Astrocyte (in vitro differentiated cells and primary cell): ENCODE data around the gene PASD1. TPM values are rescaled to one million over a fixed set of nuclear protein-coding genes. Genes with fewer than 3 reads are reported as not detected.

ENCODE experiments used
- DNase-seq: peaks from one replicate; pipeline ENCODE4 v3.0.0-alpha.2; 2010; ENCODE audit warnings: low read depth
- FAIRE-seq: peaks from 2 replicates; lab custom pipeline; 2011; peaks lifted over from hg19 to GRCh38; lab: Jason Lieb, UNC
- H2AFZ ChIP-seq: 2 replicates; pipeline ENCODE4 v1.6.0; 2012; ENCODE audit warnings: low read depth, low read length, inconsistent platforms
- H3K27ac ChIP-seq: 2 replicates; pipeline ENCODE4 v1.5.1; 2011; ENCODE audit warnings: low read depth, low read length, inconsistent platforms
- H3K27me3 ChIP-seq: 2 replicates; pipeline ENCODE4 v1.6.0; 2011; ENCODE audit warnings: low read length, inconsistent platforms; ENCODE audit not compliant: insufficient read depth
- H3K36me3 ChIP-seq: 2 replicates; pipeline ENCODE4 v1.5.1; 2011; ENCODE audit warnings: low read length, inconsistent platforms; ENCODE audit not compliant: insufficient read depth
- H3K4me1 ChIP-seq: 2 replicates; pipeline ENCODE4 v1.5.1; 2011; ENCODE audit warnings: low read length, inconsistent platforms; ENCODE audit not compliant: insufficient read depth
- H3K4me2 ChIP-seq: 2 replicates; pipeline ENCODE4 v1.6.0; 2012; ENCODE audit warnings: low read length, inconsistent platforms
- H3K4me3 ChIP-seq: 2 replicates; pipeline ENCODE4 v1.5.1; 2011; ENCODE audit warnings: low read depth, mild to moderate bottlenecking, low read length, inconsistent platforms; ENCODE audit not compliant: insufficient read depth
- H3K79me2 ChIP-seq: 2 replicates; pipeline ENCODE4 v1.6.0; 2012; ENCODE audit warnings: mild to moderate bottlenecking, low read length, inconsistent platforms; ENCODE audit not compliant: insufficient read depth
- H3K9ac ChIP-seq: 2 replicates; pipeline ENCODE4 v1.6.0; 2012; ENCODE audit warnings: mild to moderate bottlenecking, low read length, inconsistent platforms
- H3K9me3 ChIP-seq: 2 replicates; pipeline ENCODE4 v1.5.1; 2012; ENCODE audit warnings: low read depth, mild to moderate bottlenecking, low read length, inconsistent platforms; ENCODE audit not compliant: insufficient read depth
- H4K20me1 ChIP-seq: 2 replicates; pipeline ENCODE4 v1.6.0; 2012; ENCODE audit warnings: low read length, inconsistent platforms; ENCODE audit not compliant: insufficient read depth
- H3K27ac Mint-ChIP-seq: one replicate; pipeline ENCODE4 v1.8.0; 2021; ENCODE audit warnings: mild to moderate bottlenecking, mixed read lengths; ENCODE audit not compliant: unreplicated experiment
- H3K27me3 Mint-ChIP-seq: one replicate; pipeline ENCODE4 v1.8.0; 2021; ENCODE audit warnings: low read depth, mixed read lengths; ENCODE audit not compliant: unreplicated experiment
- H3K36me3 Mint-ChIP-seq: one replicate; pipeline ENCODE4 v1.8.0; 2021; ENCODE audit warnings: low read depth, mixed read lengths; ENCODE audit not compliant: unreplicated experiment
- H3K4me1 Mint-ChIP-seq: one replicate; pipeline ENCODE4 v1.8.0; 2021; ENCODE audit warnings: low read depth, mixed read lengths; ENCODE audit not compliant: unreplicated experiment
- H3K4me3 Mint-ChIP-seq: one replicate; pipeline ENCODE4 v1.8.0; 2021; ENCODE audit warnings: mild to moderate bottlenecking, moderate library complexity, mixed read lengths; ENCODE audit not compliant: unreplicated experiment
- H3K9me3 Mint-ChIP-seq: one replicate; pipeline ENCODE4 v1.8.0; 2021; ENCODE audit warnings: mild to moderate bottlenecking, mixed read lengths; ENCODE audit not compliant: unreplicated experiment
- CTCF ChIP-seq: IDR thresholded peaks from 2 replicates; pipeline ENCODE4 v1.5.1; 2011; ENCODE audit warnings: low read depth, mild to moderate bottlenecking, inconsistent platforms, low read length, moderate library complexity; ENCODE audit not compliant: insufficient read depth
- EZH2 ChIP-seq: IDR thresholded peaks from 2 replicates; pipeline ENCODE4 v1.6.1; 2012; ENCODE audit warnings: mild to moderate bottlenecking, low read length, inconsistent platforms; ENCODE audit not compliant: insufficient read depth
- total RNA-seq: library from RNA; stranded (reverse); gene quantifications from 2 replicates; pipeline ENCODE4 v1.2.1, GENCODE V29; 2021

Gene PASD1
- total RNA-seq, 1 donor from 2014 or later = not detected

GRCh38 chrX:151692825-151693224 is 129.3 kb downstream of the PASD1 start:
- Mint-ChIP-seq H3K4me1 (peaks cover 5% of the 10 kb centered on the region), H3K27me3 (peaks cover 15% of the 10 kb centered on the region), H3K4me3 (no peak overlapping the region), H3K36me3 (no peaks in the 10 kb centered on the region), H3K9me3 (peaks cover 5% of the 10 kb centered on the region), H3K27ac (no peak overlapping the region)
- Histone ChIP-seq H3K27ac (no peak overlapping the region), H3K9me3 (no peaks in the 10 kb centered on the region), H3K36me3 (no peaks in the 10 kb centered on the region), H4K20me1 (no peaks in the 10 kb centered on the region), H3K27me3 (no peaks in the 10 kb centered on the region), H3K9ac (no peak overlapping the region), H3K79me2 (no peaks in the 10 kb centered on the region), H3K4me3 (no peak overlapping the region), H3K4me1 (no peaks in the 10 kb centered on the region), H3K4me2 (no peak overlapping the region), H2AFZ (no peak overlapping the region)
- FAIRE-seq (no peak), DNase-seq (no peak)
- TF ChIP-seq EZH2 (no peak), CTCF (no peak)

DNA sequence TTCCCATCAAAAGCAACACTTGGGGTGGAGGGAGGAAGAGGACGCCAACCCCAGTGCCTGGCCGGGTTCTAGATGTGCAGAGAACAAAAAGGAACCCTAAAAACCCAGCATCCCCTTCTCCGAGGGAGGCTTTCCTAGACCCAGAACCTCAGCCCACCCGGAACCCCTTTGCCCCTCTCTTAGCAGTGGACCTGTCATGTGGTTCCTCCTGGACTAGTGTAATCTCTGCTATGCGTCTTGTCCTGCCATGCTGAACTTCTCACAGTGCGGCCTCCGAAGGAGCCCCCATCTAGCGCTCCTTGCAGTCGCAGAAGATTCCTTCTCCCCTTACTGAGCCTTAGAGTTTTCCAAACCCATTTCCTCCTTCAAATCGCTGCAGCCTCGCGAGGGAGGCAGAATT is 130.6 kb downstream of the PASD1 start:
- Histone ChIP-seq H4K20me1 (no peaks in the 10 kb centered on the region), H3K36me3 (no peaks in the 10 kb centered on the region), H3K4me2 (no peak overlapping the region), H3K4me3 (no peak overlapping the region), H3K9ac (no peak overlapping the region), H3K9me3 (no peaks in the 10 kb centered on the region), H2AFZ (no peak overlapping the region), H3K27me3 (no peaks in the 10 kb centered on the region), H3K4me1 (no peaks in the 10 kb centered on the region), H3K27ac (no peak overlapping the region), H3K79me2 (no peaks in the 10 kb centered on the region)
- no peak for FAIRE-seq
- no peak overlapping the region for H3K27ac Mint-ChIP-seq
- no peaks in the 10 kb centered on the region for H3K36me3 Mint-ChIP-seq
- H3K4me1 Mint-ChIP-seq = peaks cover 5% of the 10 kb centered on the region
- H3K27me3 Mint-ChIP-seq = peaks cover 15% of the 10 kb centered on the region
- TF ChIP-seq CTCF = no peak
- no peak for TF ChIP-seq EZH2
- DNase-seq = no peak
- peak overlapping the region; percentile 70 for H3K4me3 Mint-ChIP-seq
- peaks cover 5% of the 10 kb centered on the region for H3K9me3 Mint-ChIP-seq

DNA sequence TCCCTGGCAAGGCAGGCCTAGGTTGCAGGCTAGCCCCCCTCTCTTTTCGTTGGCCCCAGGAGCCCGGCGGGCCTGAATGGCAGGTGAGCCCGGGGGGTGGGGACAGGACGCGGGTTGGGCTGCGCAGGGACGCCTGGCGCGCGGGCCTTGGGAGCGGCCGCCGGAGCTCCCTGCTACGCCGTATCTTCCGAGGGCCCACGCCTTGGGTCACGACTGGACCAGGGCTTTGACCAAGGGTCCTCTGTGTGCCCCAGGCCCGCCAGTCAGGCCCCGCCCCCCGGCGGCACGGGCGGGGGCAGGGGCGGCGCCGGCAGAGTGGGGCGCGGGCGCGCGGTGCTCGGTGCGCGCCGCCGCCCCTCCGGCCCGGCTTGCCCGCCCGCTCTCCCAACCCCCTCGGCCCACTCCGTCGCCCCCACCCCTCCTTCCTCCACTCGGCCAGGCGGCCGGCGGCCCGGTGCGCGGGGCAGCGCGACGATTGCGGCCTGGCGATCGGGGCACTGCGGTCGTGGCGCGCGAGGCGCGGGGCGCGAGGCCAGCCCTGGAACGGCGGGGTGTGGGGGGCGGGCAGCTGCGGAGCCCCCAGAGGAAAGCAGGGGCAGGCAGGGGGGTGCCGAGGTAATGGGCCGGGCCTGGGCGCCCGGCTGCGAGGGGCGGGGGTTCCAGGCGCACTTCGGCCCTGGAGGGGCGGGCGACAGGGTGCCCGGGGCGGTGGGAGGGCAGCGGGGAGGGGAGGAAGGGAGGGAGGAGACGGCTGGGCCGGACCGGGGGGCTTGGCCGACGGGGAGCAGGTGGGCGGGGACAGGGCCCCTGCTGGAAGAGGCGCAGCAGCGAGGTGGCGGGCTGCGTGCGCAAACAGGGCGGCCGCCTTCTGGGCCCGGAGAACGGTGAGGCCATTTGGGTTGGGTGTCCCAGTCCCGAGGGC is 131.4 kb downstream of the PASD1 start, which contains the start of gene PRRG3:
Gene PRRG3 (plus strand): TSS at position 798 of the 922 bp plus-strand sequence. CDS start 3,357 bp downstream, outside the sequence.
- no peak for FAIRE-seq
- Histone ChIP-seq H3K4me3 (no peak within 1 kb of the TSS), H3K9me3 (no peaks in the 10 kb centered on the region), H3K27me3 (no peaks in the 10 kb centered on the region), H2AFZ (no peak within 1 kb of the TSS), H3K79me2 (no peaks in the 10 kb centered on the region), H3K4me2 (no peak within 1 kb of the TSS), H3K27ac (no peak within 1 kb of the TSS), H3K4me1 (no peaks in the 10 kb centered on the region), H3K9ac (no peak within 1 kb of the TSS), H4K20me1 (no peaks in the 10 kb centered on the region), H3K36me3 (no peaks in the 10 kb centered on the region)
- no peak for DNase-seq
- H3K27me3 Mint-ChIP-seq = peaks cover 17% of the 10 kb centered on the region
- peaks cover 5% of the 10 kb centered on the region for H3K4me1 Mint-ChIP-seq
- peak within 1 kb of the TSS; percentile 58 for H3K27ac Mint-ChIP-seq
- TF ChIP-seq CTCF (no peak), EZH2 (no peak)
- peak within 1 kb of the TSS; percentile 78 for H3K4me3 Mint-ChIP-seq
- H3K36me3 Mint-ChIP-seq = no peaks in the 10 kb centered on the region
- peaks cover 5% of the 10 kb centered on the region for H3K9me3 Mint-ChIP-seq
